ENCODE data around the gene TEX53.

Gene TEX53

GRCh38 chr9:114680259-114681001 lies 22.8 kb upstream of the TEX53 start:
- no peak overlapping the region for H3K27ac ChIP-seq (ENCODE audit: low read length)
- H3K9me3 ChIP-seq (ENCODE audit: control insufficient read depth in 2 of 2, low read length in 2 of 2) = no peaks in the 10 kb centered on the region
- no peak overlapping the region for H3K9ac ChIP-seq (ENCODE audit: low read length in 2 of 2)
- H3K27me3 ChIP-seq (ENCODE audit: control insufficient read depth in 1 of 2, insufficient read depth in 2 of 2, low read length in 2 of 2) = no peaks in the 10 kb centered on the region
- no peaks in the 10 kb centered on the region for H3K36me3 ChIP-seq (ENCODE audit: control insufficient read depth in 2 of 2, insufficient read depth in 2 of 2, low read length in 2 of 2)
- peaks cover 3% of the 10 kb centered on the region for H3K4me1 ChIP-seq (ENCODE audit: control insufficient read depth, insufficient read depth, low read length)
- H3K4me3 ChIP-seq (ENCODE audit: low read length in 2 of 2) = no peak overlapping the region

- Histone ChIP-seq H3K9me3 (ENCODE audit: control insufficient read depth in 2 of 2, low read length in 2 of 2) (no peaks in the 10 kb centered on the region), H3K36me3 (ENCODE audit: control insufficient read depth in 2 of 2, insufficient read depth in 2 of 2, low read length in 2 of 2) (no peaks in the 10 kb centered on the region), H3K9ac (ENCODE audit: low read length in 2 of 2) (no peak overlapping the region), H3K27me3 (ENCODE audit: control insufficient read depth in 1 of 2, insufficient read depth in 2 of 2, low read length in 2 of 2) (no peaks in the 10 kb centered on the region), H3K4me3 (ENCODE audit: low read length in 2 of 2) (no peak overlapping the region), H3K27ac (ENCODE audit: low read length) (no peak overlapping the region), H3K4me1 (ENCODE audit: control insufficient read depth, insufficient read depth, low read length) (peaks cover 3% of the 10 kb centered on the region)
Observed at GRCh38 chr9:114678795-114679194, 21.2 kb upstream of the TEX53 start.

GRCh38 chr9:114678130-114678529 lies 20.5 kb upstream of the TEX53 start:
- Histone ChIP-seq H3K4me1 (ENCODE audit: control insufficient read depth, insufficient read depth, low read length) (peaks cover 3% of the 10 kb centered on the region), H3K4me3 (ENCODE audit: low read length in 2 of 2) (no peak overlapping the region), H3K9me3 (ENCODE audit: control insufficient read depth in 2 of 2, low read length in 2 of 2) (no peaks in the 10 kb centered on the region), H3K27ac (ENCODE audit: low read length) (no peak overlapping the region), H3K27me3 (ENCODE audit: control insufficient read depth in 1 of 2, insufficient read depth in 2 of 2, low read length in 2 of 2) (no peaks in the 10 kb centered on the region), H3K9ac (ENCODE audit: low read length in 2 of 2) (no peak overlapping the region), H3K36me3 (ENCODE audit: control insufficient read depth in 2 of 2, insufficient read depth in 2 of 2, low read length in 2 of 2) (no peaks in the 10 kb centered on the region)

GRCh38 chr9:114677418-114677817 lies 19.8 kb upstream of the TEX53 start:
- Histone ChIP-seq H3K9me3 (ENCODE audit: control insufficient read depth in 2 of 2, low read length in 2 of 2) (no peaks in the 10 kb centered on the region), H3K27me3 (ENCODE audit: control insufficient read depth in 1 of 2, insufficient read depth in 2 of 2, low read length in 2 of 2) (no peaks in the 10 kb centered on the region), H3K4me3 (ENCODE audit: low read length in 2 of 2) (no peak overlapping the region), H3K36me3 (ENCODE audit: control insufficient read depth in 2 of 2, insufficient read depth in 2 of 2, low read length in 2 of 2) (no peaks in the 10 kb centered on the region), H3K27ac (ENCODE audit: low read length) (no peak overlapping the region), H3K4me1 (ENCODE audit: control insufficient read depth, insufficient read depth, low read length) (peaks cover 3% of the 10 kb centered on the region), H3K9ac (ENCODE audit: low read length in 2 of 2) (no peak overlapping the region)

GRCh38 chr9:114676901-114677300 lies 19.3 kb upstream of the TEX53 start:
- Histone ChIP-seq H3K9me3 (ENCODE audit: control insufficient read depth in 2 of 2, low read length in 2 of 2) (no peaks in the 10 kb centered on the region), H3K27me3 (ENCODE audit: control insufficient read depth in 1 of 2, insufficient read depth in 2 of 2, low read length in 2 of 2) (no peaks in the 10 kb centered on the region), H3K9ac (ENCODE audit: low read length in 2 of 2) (no peak overlapping the region), H3K4me3 (ENCODE audit: low read length in 2 of 2) (no peak overlapping the region), H3K36me3 (ENCODE audit: control insufficient read depth in 2 of 2, insufficient read depth in 2 of 2, low read length in 2 of 2) (no peaks in the 10 kb centered on the region), H3K27ac (ENCODE audit: low read length) (no peak overlapping the region), H3K4me1 (ENCODE audit: control insufficient read depth, insufficient read depth, low read length) (peaks cover 3% of the 10 kb centered on the region)

- Histone ChIP-seq H3K9ac (ENCODE audit: low read length in 2 of 2) (no peak overlapping the region), H3K4me3 (ENCODE audit: low read length in 2 of 2) (no peak overlapping the region), H3K27ac (ENCODE audit: low read length) (no peak overlapping the region), H3K27me3 (ENCODE audit: control insufficient read depth in 1 of 2, insufficient read depth in 2 of 2, low read length in 2 of 2) (peaks cover 0 to 2% of the 10 kb centered on the region in 2 donors), H3K4me1 (ENCODE audit: control insufficient read depth, insufficient read depth, low read length) (peaks cover 3% of the 10 kb centered on the region), H3K36me3 (ENCODE audit: control insufficient read depth in 2 of 2, insufficient read depth in 2 of 2, low read length in 2 of 2) (no peaks in the 10 kb centered on the region), H3K9me3 (ENCODE audit: control insufficient read depth in 2 of 2, low read length in 2 of 2) (no peaks in the 10 kb centered on the region)
Observed at GRCh38 chr9:114674798-114675540, 17.4 kb upstream of the TEX53 start.

GRCh38 chr9:114674076-114674797 lies 16.6 kb upstream of the TEX53 start:
- Histone ChIP-seq H3K36me3 (ENCODE audit: control insufficient read depth in 2 of 2, insufficient read depth in 2 of 2, low read length in 2 of 2) (no peaks in the 10 kb centered on the region), H3K4me1 (ENCODE audit: control insufficient read depth, insufficient read depth, low read length) (peaks cover 3% of the 10 kb centered on the region), H3K9me3 (ENCODE audit: control insufficient read depth in 2 of 2, low read length in 2 of 2) (no peaks in the 10 kb centered on the region), H3K4me3 (ENCODE audit: low read length in 2 of 2) (no peak overlapping the region), H3K9ac (ENCODE audit: low read length in 2 of 2) (no peak overlapping the region), H3K27me3 (ENCODE audit: control insufficient read depth in 1 of 2, insufficient read depth in 2 of 2, low read length in 2 of 2) (peaks cover 0 to 2% of the 10 kb centered on the region in 2 donors), H3K27ac (ENCODE audit: low read length) (no peak overlapping the region)

- peaks cover 0 to 2% of the 10 kb centered on the region in 2 donors for H3K27me3 ChIP-seq (ENCODE audit: control insufficient read depth in 1 of 2, insufficient read depth in 2 of 2, low read length in 2 of 2)
Observed at GRCh38 chr9:114671605-114672004, 14.0 kb upstream of the TEX53 start.

GRCh38 chr9:114669961-114670360 lies 12.4 kb upstream of the TEX53 start:
- no peaks in the 10 kb centered on the region for H3K36me3 ChIP-seq (ENCODE audit: control insufficient read depth in 2 of 2, insufficient read depth in 2 of 2, low read length in 2 of 2)
- no peaks in the 10 kb centered on the region for H3K4me1 ChIP-seq (ENCODE audit: control insufficient read depth, insufficient read depth, low read length)
- no peaks in the 10 kb centered on the region for H3K9me3 ChIP-seq (ENCODE audit: control insufficient read depth in 2 of 2, low read length in 2 of 2)
- no peak overlapping the region for H3K4me3 ChIP-seq (ENCODE audit: low read length in 2 of 2)
- peaks cover 0 to 2% of the 10 kb centered on the region in 2 donors for H3K27me3 ChIP-seq (ENCODE audit: control insufficient read depth in 1 of 2, insufficient read depth in 2 of 2, low read length in 2 of 2)
- H3K9ac ChIP-seq (ENCODE audit: low read length in 2 of 2) = no peak overlapping the region
- no peak overlapping the region for H3K27ac ChIP-seq (ENCODE audit: low read length)

More at GRCh38 chr9:114671605-114672004, 14.0 kb upstream of the TEX53 start:
- no peaks in the 10 kb centered on the region for H3K36me3 ChIP-seq (ENCODE audit: control insufficient read depth in 2 of 2, insufficient read depth in 2 of 2, low read length in 2 of 2)
- H3K9me3 ChIP-seq (ENCODE audit: control insufficient read depth in 2 of 2, low read length in 2 of 2) = no peaks in the 10 kb centered on the region
- H3K9ac ChIP-seq (ENCODE audit: low read length in 2 of 2) = no peak overlapping the region
- H3K4me3 ChIP-seq (ENCODE audit: low read length in 2 of 2) = no peak overlapping the region
- no peak overlapping the region for H3K27ac ChIP-seq (ENCODE audit: low read length)
- no peaks in the 10 kb centered on the region for H3K4me1 ChIP-seq (ENCODE audit: control insufficient read depth, insufficient read depth, low read length)

- Histone ChIP-seq H3K36me3 (ENCODE audit: control insufficient read depth in 2 of 2, insufficient read depth in 2 of 2, low read length in 2 of 2) (no peaks in the 10 kb centered on the region), H3K9ac (ENCODE audit: low read length in 2 of 2) (no peak overlapping the region), H3K27ac (ENCODE audit: low read length) (no peak overlapping the region)
Observed at GRCh38 chr9:114668146-114668545, 10.5 kb upstream of the TEX53 start.

More at GRCh38 chr9:114668146-114668545, 10.5 kb upstream of the TEX53 start:
- H3K27me3 ChIP-seq (ENCODE audit: control insufficient read depth in 1 of 2, insufficient read depth in 2 of 2, low read length in 2 of 2) = peaks cover 0 to 2% of the 10 kb centered on the region in 2 donors
- no peak overlapping the region for H3K4me3 ChIP-seq (ENCODE audit: low read length in 2 of 2)
- H3K4me1 ChIP-seq (ENCODE audit: control insufficient read depth, insufficient read depth, low read length) = no peaks in the 10 kb centered on the region
- no peaks in the 10 kb centered on the region for H3K9me3 ChIP-seq (ENCODE audit: control insufficient read depth in 2 of 2, low read length in 2 of 2)
